Urinary bladder (tissue), 4 donors: ENCODE data around the gene MAGT1. TPM values are rescaled to one million over a fixed set of nuclear protein-coding genes. Genes with fewer than 3 reads are reported as not detected.
"Not testable (repeated sequence)": the region's sequence is repeated elsewhere in the genome, so short reads cannot be mapped to it uniquely, and the experiment has no call there.

Source experiments
- DNase-seq: peaks from one replicate; pipeline ENCODE4 v3.0.0-alpha.2; 2015; ENCODE audit errors: extremely low spot score
- H3K27ac ChIP-seq: one replicate; pipeline ENCODE4 v1.5.1; 2013; ENCODE audit warnings: low read depth, mild to moderate bottlenecking, moderate library complexity
- H3K36me3 ChIP-seq: one replicate; pipeline ENCODE4 v1.6.1; 2013; ENCODE audit warnings: mild to moderate bottlenecking, moderate library complexity; ENCODE audit not compliant: insufficient read depth
- H3K4me1 ChIP-seq: one replicate; pipeline ENCODE4 v1.6.1; 2013; ENCODE audit warnings: mild to moderate bottlenecking, moderate library complexity; ENCODE audit not compliant: insufficient read depth
- H3K4me3 ChIP-seq: one replicate; pipeline ENCODE4 v1.5.1; 2013; ENCODE audit warnings: low read depth, low read length
- WGBS: extraction: QIAGEN DNeasy Blood & Tissue Kit; methylation state at CpG from one replicate; pipeline ENCODE4 v1.1.7; 2013; 5-methylcytosine and 5-hydroxymethylcytosine counted together
- polyA plus RNA-seq: library from polyadenylated mRNA; stranded (reverse); fragments of 200-250 nt; gene quantifications from one replicate; pipeline ENCODE4 v1.2.3, GENCODE V29; 2013
- total RNA-seq: library from RNA; depleted of rRNA; stranded (reverse); fragments of >200 nt; gene quantifications from one replicate; pipeline ENCODE4 v1.2.3, GENCODE V29; 2014
- donor health status: healthy with polysubstance abuse.
- donor health status: healthy.

Gene MAGT1
- total and polyA plus RNA-seq, 2 donors = 24.7 to 108 TPM

DNA sequence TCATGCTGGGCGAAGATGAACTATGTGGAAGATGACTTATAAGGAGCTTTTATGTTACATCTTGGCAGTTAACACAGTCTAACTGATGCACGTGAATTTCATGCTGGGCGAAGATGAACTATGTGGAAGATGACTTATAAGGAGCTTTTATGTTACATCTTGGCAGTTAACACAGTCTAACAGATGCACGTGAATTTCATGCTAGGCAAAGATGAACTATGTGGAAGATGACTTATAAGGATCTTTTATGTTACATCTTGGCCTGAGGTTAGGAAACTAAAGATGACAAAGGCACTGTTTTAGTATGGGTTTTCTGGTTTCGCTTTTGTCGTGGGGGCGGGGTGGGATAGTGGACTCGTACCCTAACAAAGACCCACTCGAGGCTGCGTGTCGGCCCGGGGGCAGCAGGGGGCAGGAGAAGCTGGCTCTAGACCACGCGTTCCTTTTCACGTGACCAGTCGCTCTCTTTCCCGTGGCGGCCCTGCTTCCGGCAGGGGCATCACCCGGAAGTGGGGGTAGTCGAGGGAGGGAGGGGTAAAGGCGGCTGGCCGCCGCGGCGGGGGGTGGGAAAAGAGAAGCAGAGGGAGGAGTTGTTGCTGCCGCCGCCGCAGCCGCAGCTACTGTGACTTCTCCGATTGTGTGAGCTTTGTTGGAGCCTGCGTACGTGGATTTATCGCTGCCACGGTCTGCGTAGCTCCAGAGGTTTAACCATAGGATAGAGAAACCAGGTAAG, 15.0 kb upstream of the MAGT1 start, which contains the start of gene ATP7A:
Gene ATP7A (plus strand): TSS at position 586 of the 733 bp plus-strand sequence. CDS start 60,949 bp downstream, outside the sequence.
- Histone ChIP-seq H3K4me1 (no peaks in the 10 kb centered on the region), H3K36me3 (no peaks in the 10 kb centered on the region), H3K27ac (peak within 1 kb of the TSS; percentile 84), H3K4me3 (peak within 1 kb of the TSS; percentile 54)
- 3% methylated on average over 36 of the region's 36 CpGs for WGBS
- DNase-seq = peak; percentile 70

DNA sequence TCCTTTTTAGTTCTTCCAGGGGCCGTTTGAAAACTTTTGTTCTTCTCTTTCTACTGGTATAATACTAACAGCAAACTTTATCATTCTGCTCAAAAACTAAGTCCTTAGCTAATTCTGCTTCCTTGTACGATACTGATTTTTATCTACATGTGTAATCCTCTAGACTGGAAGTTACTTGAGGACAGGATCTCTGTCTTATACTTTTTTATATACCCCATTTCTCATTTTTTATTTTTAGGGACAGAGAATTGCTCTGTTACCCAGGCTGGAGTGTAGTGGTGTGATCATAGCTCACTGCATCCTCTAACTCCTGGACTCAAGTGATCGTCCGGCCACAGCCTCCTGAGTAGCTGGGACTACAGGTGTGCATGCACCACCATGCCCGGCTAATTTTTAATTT, 6.3 kb upstream of the MAGT1 start:
- WGBS = 88% methylated on average over 5 of the region's 5 CpGs
- Histone ChIP-seq H3K4me3 (no peak overlapping the region), H3K27ac (no peak overlapping the region), H3K36me3 (no peaks in the 10 kb centered on the region), H3K4me1 (no peaks in the 10 kb centered on the region)
- DNase-seq = no peak

DNA sequence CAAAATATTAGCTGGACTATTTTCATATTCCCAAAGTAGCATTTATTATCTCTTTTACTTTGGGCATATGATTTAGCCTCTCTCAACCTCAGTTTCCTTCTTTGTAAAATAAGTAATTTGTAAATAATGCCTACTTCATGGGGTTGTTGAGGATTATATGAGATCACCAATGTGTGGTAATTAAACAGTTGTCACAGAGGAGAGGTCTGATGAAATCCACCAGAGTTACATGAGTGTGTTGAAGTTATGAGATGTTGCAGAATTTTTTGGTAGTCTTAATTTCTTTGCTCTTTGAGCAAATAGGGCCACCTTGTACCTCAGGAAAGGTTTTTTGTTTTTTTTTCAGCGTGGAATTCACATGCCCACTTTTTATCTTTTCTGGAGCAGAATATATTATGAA, 5.5 kb upstream of the MAGT1 start:
- Histone ChIP-seq H3K27ac (no peak overlapping the region), H3K4me1 (no peaks in the 10 kb centered on the region), H3K4me3 (no peak overlapping the region), H3K36me3 (no peaks in the 10 kb centered on the region)
- DNase-seq = no peak
- 83% methylated on average over 1 of the region's 1 CpG for WGBS

DNA sequence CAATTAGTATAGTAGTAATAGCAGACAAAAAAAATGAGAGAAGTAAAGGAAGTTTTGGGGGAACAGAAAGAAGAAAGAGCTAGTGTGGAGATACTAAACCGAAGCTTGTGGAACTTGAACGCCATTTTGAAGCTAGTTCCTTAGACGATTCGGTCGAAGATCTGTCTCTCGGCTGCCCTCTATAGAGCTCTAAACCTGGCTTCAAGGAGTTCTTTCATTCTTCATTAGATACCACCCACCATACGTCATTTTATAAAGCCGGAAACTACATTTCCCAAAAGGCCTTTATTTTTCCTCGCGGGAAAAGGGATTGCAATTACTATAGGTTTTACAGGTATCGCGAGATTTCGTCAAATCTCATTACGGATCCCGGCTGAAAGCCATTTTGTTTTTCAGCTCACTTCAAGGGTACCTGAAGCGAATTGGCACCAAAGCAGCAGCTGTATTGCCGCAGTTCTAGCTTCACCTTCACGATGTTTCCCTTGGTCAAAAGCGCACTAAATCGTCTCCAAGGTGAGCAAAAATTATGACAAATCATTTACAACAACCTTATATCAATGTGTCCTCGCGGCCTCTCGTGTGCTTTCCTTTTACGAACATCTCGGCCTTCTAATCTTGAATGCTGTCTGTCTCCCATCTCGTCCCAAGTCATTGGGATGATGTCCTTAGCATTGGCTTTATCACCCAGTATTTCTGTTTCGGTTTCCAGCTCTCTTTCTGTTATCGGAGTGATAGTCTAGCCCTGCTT, 4.0 kb upstream of the MAGT1 start, which contains the start of gene COX7B:
Gene COX7B (plus strand): TSS at position 388 of the 748 bp plus-strand sequence. CDS start 86 bp downstream, at position 474.
- H3K27ac ChIP-seq = peak within 1 kb of the TSS; percentile 50
- WGBS = under 1% methylated on average over 28 of the region's 28 CpGs
- H3K4me1 ChIP-seq = no peaks in the 10 kb centered on the region
- DNase-seq = peak; percentile 96
- H3K4me3 ChIP-seq = peak within 1 kb of the TSS; percentile 49
- no peaks in the 10 kb centered on the region for H3K36me3 ChIP-seq

DNA sequence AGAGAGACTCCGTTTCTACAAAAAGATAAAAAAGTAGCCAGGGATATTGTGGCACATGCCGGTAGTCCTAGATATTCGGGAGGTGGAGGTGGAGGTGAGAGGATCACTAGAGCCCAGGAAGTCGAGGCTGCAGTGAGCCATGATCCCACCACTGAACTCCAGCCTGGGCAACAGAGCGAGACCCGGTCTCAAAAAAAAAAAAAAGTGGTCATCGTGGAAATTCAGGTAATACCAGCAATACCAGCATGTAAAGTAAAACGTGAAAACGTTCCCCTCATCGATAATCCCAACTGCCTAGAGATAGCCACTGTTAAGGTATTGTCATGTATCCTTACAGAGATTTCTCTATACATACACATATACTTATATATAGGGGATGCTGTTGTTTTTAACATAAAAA, 1.5 kb downstream of the MAGT1 start:
- Histone ChIP-seq H3K4me3 (no peak overlapping the region), H3K27ac (no peak overlapping the region), H3K36me3 (no peaks in the 10 kb centered on the region), H3K4me1 (no peaks in the 10 kb centered on the region)
- 78% methylated on average over 10 of the region's 10 CpGs for WGBS
- DNase-seq = no peak

DNA sequence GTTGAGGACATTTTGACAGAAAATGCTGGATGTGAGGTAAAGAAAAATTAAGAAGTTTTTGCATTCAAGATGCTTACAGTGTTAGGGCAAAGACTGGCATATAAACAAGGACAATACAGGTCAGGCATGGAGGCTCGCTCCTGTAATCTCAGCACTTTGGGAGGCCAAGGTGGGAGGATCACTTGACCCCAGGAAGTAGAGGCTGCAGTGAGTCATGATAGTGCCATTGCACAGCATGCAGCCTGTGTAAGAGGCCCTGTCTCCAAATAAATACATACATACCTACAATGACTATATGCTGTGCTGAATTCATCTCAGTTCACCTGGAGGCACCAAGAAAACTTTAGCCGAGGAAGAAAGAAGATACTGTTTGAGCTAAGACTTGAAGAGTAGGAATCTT, 2.3 kb downstream of the MAGT1 start:
- Histone ChIP-seq H3K4me3 (no peak overlapping the region), H3K36me3 (no peaks in the 10 kb centered on the region), H3K4me1 (no peaks in the 10 kb centered on the region), H3K27ac (no peak overlapping the region)
- DNase-seq = no peak
- 87% methylated on average over 2 of the region's 2 CpGs for WGBS

DNA sequence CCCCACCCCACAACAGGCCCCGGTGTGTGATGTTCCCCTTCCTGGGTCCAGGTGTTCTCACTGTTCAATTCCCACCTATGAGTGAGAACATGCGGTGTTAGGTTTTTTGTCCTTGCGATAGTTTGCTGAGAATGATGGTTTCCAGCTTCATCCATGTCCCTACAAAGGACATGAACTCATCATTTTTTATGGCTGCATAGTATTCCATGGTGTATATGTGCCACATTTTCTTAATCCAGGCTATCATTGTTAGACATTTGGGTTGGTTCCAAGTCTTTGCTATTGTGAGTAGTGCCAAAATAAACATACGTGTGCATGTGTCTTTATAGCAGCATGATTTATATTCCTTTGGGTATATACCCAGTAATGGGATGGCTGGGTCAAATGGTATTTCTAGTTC, 13.8 kb downstream of the MAGT1 start:
- WGBS = 77% methylated on average over 4 of the region's 4 CpGs
- H3K36me3 ChIP-seq, H3K4me1 ChIP-seq, DNase-seq, H3K4me3 ChIP-seq, H3K27ac ChIP-seq: not testable (repeated sequence)

DNA sequence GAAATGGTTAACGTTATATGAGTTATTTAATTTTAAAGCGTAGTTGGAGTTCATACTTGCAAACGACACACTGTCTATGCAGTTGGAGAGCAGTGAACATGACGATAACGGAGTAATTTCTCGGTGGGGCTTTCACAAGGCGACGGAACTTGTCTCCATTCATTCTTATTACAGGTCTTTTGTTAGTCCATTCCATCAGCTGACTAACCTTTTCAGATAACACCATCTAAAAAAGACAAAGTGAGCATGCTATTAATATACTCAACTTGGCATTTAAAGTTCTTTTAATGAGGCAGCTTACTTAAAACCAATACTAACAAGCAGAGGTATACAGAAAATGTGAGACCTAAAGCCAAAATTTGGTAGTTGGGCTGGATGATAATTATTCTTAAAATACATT, 19.9 kb downstream of the MAGT1 start:
- H3K4me1 ChIP-seq = no peaks in the 10 kb centered on the region
- no peak overlapping the region for H3K4me3 ChIP-seq
- DNase-seq = no peak
- no peak overlapping the region for H3K27ac ChIP-seq
- no peaks in the 10 kb centered on the region for H3K36me3 ChIP-seq
- WGBS = 96% methylated on average over 8 of the region's 8 CpGs

DNA sequence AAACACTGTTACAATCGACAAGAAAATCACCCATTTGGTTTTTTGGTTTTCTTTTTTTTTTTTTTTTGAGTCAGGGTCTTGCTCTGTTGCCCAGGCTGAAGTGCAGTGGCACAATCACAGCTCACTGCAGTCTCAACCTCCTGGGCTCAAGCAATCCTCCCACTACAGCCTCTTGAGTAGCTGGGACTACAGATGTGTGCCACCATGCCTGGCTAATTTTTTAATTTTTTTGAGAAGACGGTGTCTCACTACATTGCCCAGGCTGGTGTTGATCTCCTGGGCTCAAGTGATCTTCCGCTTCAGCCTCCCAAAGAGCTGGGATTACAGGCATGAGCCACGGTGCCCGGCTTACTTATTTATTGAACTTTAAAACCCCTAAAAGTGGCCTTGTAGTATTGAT, 63.7 kb downstream of the MAGT1 start:
- not testable (repeated sequence) for H3K4me1 ChIP-seq, H3K36me3 ChIP-seq, H3K27ac ChIP-seq, H3K4me3 ChIP-seq, DNase-seq
- WGBS = 95% methylated on average over 5 of the region's 5 CpGs

DNA sequence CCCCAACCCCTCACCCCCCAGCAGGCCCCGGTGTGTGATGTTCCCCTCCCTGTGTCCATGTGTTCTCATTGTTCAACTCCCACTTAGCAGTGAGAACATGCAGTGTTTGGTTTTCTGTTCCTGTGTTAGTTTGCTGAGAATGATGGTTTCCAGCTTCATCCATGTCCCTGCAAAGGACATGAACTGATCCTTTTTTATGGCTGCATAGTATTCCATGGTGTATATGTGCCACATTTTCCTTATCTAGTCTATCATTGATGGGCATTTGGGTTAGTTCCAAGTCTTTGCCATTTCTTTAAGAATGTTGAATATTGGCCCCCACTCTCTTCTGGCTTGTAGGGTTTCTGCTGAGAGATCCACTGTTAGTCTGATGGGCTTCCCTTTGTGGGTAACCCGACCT, 73.2 kb downstream of the MAGT1 start:
- not testable (repeated sequence) for H3K4me3 ChIP-seq, H3K36me3 ChIP-seq, DNase-seq, H3K4me1 ChIP-seq, H3K27ac ChIP-seq
- 100% methylated on average over 2 of the region's 2 CpGs for WGBS

DNA sequence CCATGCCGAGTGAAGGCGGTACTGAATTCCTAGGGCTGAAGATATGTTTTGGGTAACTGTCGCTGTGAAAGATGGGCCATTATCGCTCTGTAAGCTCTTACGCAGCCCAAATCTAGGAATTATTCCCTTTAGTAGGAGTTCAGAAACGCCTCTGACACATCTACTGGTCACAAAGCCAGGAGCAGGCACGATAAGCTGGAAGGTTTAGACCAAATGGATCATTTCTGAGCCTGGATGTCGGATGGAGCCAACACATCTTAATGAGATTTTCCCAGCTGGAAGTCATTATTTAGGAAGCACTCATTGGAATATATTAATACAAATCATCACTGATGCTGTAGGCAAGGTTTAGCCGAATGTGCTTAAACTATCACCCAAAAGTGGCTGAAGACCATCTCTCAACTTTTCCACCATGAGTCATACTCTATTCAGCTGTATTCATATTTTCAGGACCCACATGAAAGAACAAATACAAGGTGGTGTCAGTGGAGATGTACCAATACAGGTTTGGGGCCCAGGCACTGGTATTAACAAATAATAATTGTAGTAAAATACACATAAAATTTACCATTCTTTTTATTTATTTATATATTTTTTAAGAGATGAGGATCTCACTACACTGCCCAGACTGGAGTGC, 75.0 kb downstream of the MAGT1 start:
- DNase-seq = no peak
- Histone ChIP-seq H3K36me3 (no peaks in the 10 kb centered on the region), H3K27ac (no peak overlapping the region), H3K4me1 (no peaks in the 10 kb centered on the region), H3K4me3 (no peak overlapping the region)
- WGBS = 66% methylated on average over 9 of the region's 9 CpGs

DNA sequence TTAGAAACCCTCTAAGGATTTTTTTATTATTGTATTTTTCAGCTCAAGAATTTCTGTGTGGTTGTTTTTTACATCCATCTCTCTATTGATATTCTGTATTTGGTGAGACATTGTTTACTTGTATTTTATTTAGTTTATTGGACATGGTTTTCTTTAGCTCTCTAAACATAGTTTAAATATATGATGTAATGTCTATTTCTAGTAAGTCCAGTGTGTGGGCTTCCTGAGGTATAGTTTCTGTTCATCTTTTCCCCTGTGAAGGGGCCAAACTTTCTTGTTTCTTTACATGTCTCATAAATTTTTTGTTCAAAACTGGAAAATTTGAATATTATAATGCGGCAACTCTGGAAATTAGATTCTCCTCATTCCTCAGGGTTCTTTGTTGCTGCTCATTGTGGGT, 81.0 kb downstream of the MAGT1 start:
- H3K36me3 ChIP-seq = no peaks in the 10 kb centered on the region
- no peaks in the 10 kb centered on the region for H3K4me1 ChIP-seq
- H3K4me3 ChIP-seq = no peak overlapping the region
- no peak overlapping the region for H3K27ac ChIP-seq
- no peak for DNase-seq
- WGBS = 97% methylated on average over 1 of the region's 1 CpG

DNA sequence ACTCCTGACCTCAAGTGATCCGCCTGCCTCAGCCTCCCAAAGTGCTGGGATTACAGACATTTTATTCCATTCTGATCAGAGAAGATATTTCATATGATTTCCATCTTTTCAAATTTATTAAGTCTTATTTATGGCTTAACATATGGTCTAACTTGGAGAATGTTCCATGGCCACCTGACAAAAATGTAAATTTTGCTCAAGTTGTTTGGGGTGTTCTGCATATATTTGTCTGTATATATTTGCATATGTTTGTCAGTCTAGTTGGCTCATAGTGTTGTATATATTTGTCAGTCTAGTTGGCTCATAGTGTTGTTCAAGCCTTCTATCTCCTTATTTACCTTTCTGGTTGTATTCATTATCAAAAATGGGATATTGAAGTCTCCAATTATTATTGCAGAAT, 93.0 kb downstream of the MAGT1 start:
- Histone ChIP-seq H3K4me3 (no peak overlapping the region), H3K36me3 (no peaks in the 10 kb centered on the region), H3K27ac (no peak overlapping the region), H3K4me1 (no peaks in the 10 kb centered on the region)
- no peak for DNase-seq
- WGBS = 76% methylated on average over 1 of the region's 1 CpG

DNA sequence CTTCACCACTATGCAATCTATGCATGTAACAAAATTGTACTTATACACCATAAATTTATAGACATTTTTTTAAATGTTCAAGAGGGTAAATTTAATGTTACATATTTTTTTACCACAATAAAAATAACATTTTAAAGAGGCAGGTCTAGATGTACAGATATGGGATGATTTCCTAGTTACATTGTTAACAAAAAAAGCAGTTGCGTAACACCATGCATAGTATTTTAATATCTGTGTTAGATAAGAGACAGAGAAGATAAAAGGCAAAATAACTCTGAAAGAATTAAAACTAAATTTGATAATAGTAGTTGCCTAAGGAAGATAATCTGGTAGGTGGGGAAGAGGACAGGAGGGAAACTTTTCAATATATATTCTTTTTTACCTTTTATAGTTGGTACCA, 100.1 kb downstream of the MAGT1 start:
- WGBS = 96% methylated on average over 1 of the region's 1 CpG
- Histone ChIP-seq H3K4me1 (no peaks in the 10 kb centered on the region), H3K27ac (no peak overlapping the region), H3K4me3 (no peak overlapping the region), H3K36me3 (no peaks in the 10 kb centered on the region)
- no peak for DNase-seq
